ENCODE data around the gene MIGA1. TPM values are rescaled to one million over a fixed set of nuclear protein-coding genes. Genes with fewer than 3 reads are reported as not detected.
"Not testable (repeated sequence)": the region's sequence is repeated elsewhere in the genome, so short reads cannot be mapped to it uniquely, and the experiment has no call there.

MIGA1 gene
- total and polyA plus RNA-seq, 5 donors, result 3.8 to 15.1 (median 12.8) TPM

GRCh38 chr1:77918918-77919317, 139.5 kb downstream of the MIGA1 start:
- H3K27ac ChIP-seq (ENCODE audit: low read length); H3K9me3 ChIP-seq (ENCODE audit: control insufficient read depth, low read length); DNase-seq; intact Hi-C loops (cut with DNase I); H3K4me1 ChIP-seq (ENCODE audit: control insufficient read depth, insufficient read depth, low read length); ATAC-seq; H3K4me3 ChIP-seq (ENCODE audit: low read length); H3K27me3 ChIP-seq (ENCODE audit: control insufficient read depth, insufficient read depth): not testable (repeated sequence)
- WGBS, result 94% methylated on average over 5 of the region's 5 CpGs

- no peak for DNase-seq
- H3K4me3 ChIP-seq (ENCODE audit: low read length), result no peak overlapping the region
- H3K27me3 ChIP-seq (ENCODE audit: control insufficient read depth, insufficient read depth), result no peaks in the 10 kb centered on the region
- H3K9me3 ChIP-seq (ENCODE audit: control insufficient read depth, low read length), result no peaks in the 10 kb centered on the region
- ATAC-seq, result no peak
- intact Hi-C loops (cut with DNase I), result no loop called here
- no peaks in the 10 kb centered on the region for H3K4me1 ChIP-seq (ENCODE audit: control insufficient read depth, insufficient read depth, low read length)
- no peak overlapping the region for H3K27ac ChIP-seq (ENCODE audit: low read length)
- 64% methylated on average over 1 of the region's 1 CpG for WGBS
These were observed 146.1 kb downstream of the MIGA1 start for GRCh38 chr1:77925518-77925917.

GRCh38 chr1:77925956-77926355, 146.5 kb downstream of the MIGA1 start:
- ATAC-seq, result no peak
- H3K27ac ChIP-seq (ENCODE audit: low read length), result no peak overlapping the region
- no peaks in the 10 kb centered on the region for H3K27me3 ChIP-seq (ENCODE audit: control insufficient read depth, insufficient read depth)
- WGBS, result 54% methylated on average over 2 of the region's 2 CpGs
- intact Hi-C loops (cut with DNase I), result no loop called here
- H3K4me3 ChIP-seq (ENCODE audit: low read length), result no peak overlapping the region
- no peaks in the 10 kb centered on the region for H3K9me3 ChIP-seq (ENCODE audit: control insufficient read depth, low read length)
- no peak for DNase-seq
- H3K4me1 ChIP-seq (ENCODE audit: control insufficient read depth, insufficient read depth, low read length), result no peaks in the 10 kb centered on the region

DNA sequence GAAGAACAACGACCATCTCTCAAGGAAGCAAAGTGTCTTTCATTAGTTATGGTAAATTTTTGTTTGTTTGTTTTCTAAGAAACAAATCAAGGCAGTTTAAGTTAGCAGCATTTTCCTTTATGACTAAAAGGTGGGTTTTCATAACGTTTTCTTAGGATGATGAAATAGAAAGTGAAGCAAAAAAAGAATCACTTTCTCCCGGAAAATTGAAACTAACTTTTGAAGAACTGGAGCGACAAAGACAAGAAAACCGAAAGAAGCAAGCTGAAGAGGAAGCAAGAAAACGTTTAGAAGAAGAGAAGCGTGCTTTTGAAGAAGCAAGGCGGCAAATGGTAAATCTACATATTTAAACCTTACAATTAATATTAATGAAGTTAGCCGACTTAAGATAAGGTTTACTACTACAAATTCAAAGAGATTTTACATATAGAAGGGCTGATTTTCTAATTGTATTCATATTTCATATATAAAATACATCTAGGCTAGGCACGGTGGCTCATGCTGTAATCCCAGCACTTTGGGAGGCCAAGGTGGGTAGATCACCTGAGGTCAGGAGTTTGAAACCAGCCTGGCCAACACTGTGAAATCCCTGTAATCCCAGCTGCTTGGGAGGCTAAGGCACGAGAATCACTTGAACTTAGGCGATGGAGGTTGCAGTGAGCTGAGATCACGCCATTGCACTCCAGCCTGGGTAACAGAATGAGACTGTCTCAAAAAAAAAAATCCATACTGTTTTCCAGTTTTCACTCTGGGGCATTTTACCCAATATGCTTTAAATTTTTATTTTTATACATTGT, 147.3 kb downstream of the MIGA1 start:
- Histone ChIP-seq H3K27me3 (ENCODE audit: control insufficient read depth, insufficient read depth) (no peaks in the 10 kb centered on the region), H3K4me3 (ENCODE audit: low read length) (no peak overlapping the region), H3K9me3 (ENCODE audit: control insufficient read depth, low read length) (no peaks in the 10 kb centered on the region), H3K4me1 (ENCODE audit: control insufficient read depth, insufficient read depth, low read length) (no peaks in the 10 kb centered on the region), H3K27ac (ENCODE audit: low read length) (no peak overlapping the region)
- intact Hi-C loops (cut with DNase I), result no loop called here
- ATAC-seq, result no peak
- WGBS, result 69% methylated on average over 13 of the region's 13 CpGs
- no peak for DNase-seq

- no peak overlapping the region for H3K27ac ChIP-seq (ENCODE audit: low read length)
- WGBS, result 91% methylated on average over 4 of the region's 4 CpGs
- H3K4me3 ChIP-seq (ENCODE audit: low read length), result no peak overlapping the region
- no peaks in the 10 kb centered on the region for H3K27me3 ChIP-seq (ENCODE audit: control insufficient read depth, insufficient read depth)
- H3K4me1 ChIP-seq (ENCODE audit: control insufficient read depth, insufficient read depth, low read length), result no peaks in the 10 kb centered on the region
- DNase-seq, result no peak
- H3K9me3 ChIP-seq (ENCODE audit: control insufficient read depth, low read length), result no peaks in the 10 kb centered on the region
- ATAC-seq, result no peak
- intact Hi-C loops (cut with DNase I), result no loop called here
These were observed 148.0 kb downstream of the MIGA1 start for GRCh38 chr1:77927414-77927813.

Other genes with a start within 250 kb of the MIGA1 start
- 10 to 100 TPM; 31.7 to 44.7 (median 38.6) TPM for gene ZZZ3, start 97.0 kb upstream of the MIGA1 start, total RNA-seq
- gene ZZZ3, start 97.0 kb upstream of the MIGA1 start, polyA plus RNA-seq, result 9.3 TPM
- 10 to 100 TPM; 32.2 to 35.5 (median 33.9) TPM for gene USP33, start 19.8 kb upstream of the MIGA1 start, total RNA-seq
- 24.1 TPM for gene USP33, start 19.8 kb upstream of the MIGA1 start, polyA plus RNA-seq
- gene NEXN, start 109.0 kb downstream of the MIGA1 start, total RNA-seq, result 100 to 1,000 TPM; 209 to 313 (median 259) TPM
- 418 TPM for gene NEXN, start 109.0 kb downstream of the MIGA1 start, polyA plus RNA-seq
- 10 to 100 TPM; 57.6 to 73.0 (median 58.9) TPM for gene FUBP1, start 199.4 kb downstream of the MIGA1 start, total RNA-seq
- 39.5 TPM for gene FUBP1, start 199.4 kb downstream of the MIGA1 start, polyA plus RNA-seq
- gene DNAJB4, start 225.3 kb downstream of the MIGA1 start, total RNA-seq, result 100 to 1,000 TPM in 2 of 4 donors, 10 to 100 TPM in 2; 71.2 to 106 (median 98.6) TPM
- 46.9 TPM for gene DNAJB4, start 225.3 kb downstream of the MIGA1 start, polyA plus RNA-seq

All from right cardiac atrium (tissue), 5 donors.